Measurements from ENCODE around the gene DPYD. TPM values are rescaled to one million over a fixed set of nuclear protein-coding genes. Genes with fewer than 3 reads are reported as not detected.

DPYD gene
- total RNA-seq, 1 donor from 2014 or later = 12.6 TPM

DNA sequence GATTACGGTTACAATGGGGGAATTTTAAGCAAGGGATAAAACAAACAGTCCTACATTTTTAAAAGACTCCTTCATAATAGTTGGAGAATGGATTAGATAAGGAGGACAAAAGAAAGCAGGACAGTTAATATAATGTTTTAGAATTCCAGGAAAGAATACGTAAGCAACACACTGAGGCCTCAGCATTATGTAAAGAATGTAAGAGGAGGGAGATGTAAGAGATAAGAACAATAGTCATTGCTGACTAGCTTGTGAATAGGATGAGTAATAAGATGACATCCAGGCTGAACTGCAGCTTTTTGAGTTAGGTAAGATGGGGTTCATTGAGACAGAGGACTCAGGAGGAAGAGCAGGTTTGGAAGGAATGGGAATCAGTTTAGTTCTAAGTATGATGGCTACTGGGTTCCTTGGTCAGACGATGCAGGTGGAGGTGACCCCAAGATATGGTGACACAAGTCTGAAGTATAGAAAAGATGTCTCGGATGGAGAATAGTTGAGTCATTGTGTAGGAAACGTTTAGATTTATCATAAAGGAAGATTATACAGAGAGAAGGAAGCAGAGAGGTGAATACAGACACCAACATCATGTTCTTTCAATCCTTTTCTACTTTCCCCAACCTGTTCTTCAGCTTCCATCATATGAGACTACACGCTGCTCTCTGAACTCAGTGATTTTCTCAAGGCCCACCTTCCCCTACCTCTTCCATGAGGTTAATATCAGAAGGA is 826.4 kb downstream of the DPYD start:
- peak in 1 of 2 donors; percentile 65 for DNase-seq (ENCODE audit: low read depth in 2 of 2)

DNA sequence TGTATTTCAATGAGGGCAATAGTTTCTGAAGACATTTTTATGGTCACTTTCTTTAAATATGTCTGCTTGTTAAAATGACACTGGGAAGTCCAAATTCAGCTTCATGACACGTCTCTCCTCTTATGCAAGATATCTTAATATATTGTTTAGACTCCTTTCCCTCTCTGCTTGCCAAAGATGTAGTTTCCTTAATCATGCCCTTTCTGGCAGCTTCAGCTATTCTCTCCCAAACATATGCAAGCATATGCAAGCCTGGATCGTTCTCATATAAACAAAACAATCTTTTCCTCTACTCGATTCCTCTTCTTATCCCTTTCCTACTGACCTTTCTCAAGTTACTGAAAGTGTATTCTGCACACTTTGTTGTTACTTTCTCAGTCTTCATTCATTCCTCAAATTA is 827.1 kb downstream of the DPYD start:
- peak in 1 of 2 donors; percentile 55 for DNase-seq (ENCODE audit: low read depth in 2 of 2)

- DNase-seq (ENCODE audit: low read depth in 2 of 2) = no peak
Measured at GRCh38 chr1:97092824-97093223, 828.0 kb downstream of the DPYD start.

GRCh38 chr1:97091679-97092078 is 829.2 kb downstream of the DPYD start:
- peak in 1 of 2 donors; percentile 64 for DNase-seq (ENCODE audit: low read depth in 2 of 2)

GRCh38 chr1:97091263-97091662 is 829.6 kb downstream of the DPYD start:
- DNase-seq (ENCODE audit: low read depth in 2 of 2) = no peak

- no peak for DNase-seq (ENCODE audit: low read depth in 2 of 2)
Measured at GRCh38 chr1:97090725-97091124, 830.1 kb downstream of the DPYD start.

GRCh38 chr1:97089173-97089572 is 831.7 kb downstream of the DPYD start:
- DNase-seq (ENCODE audit: low read depth in 2 of 2) = no peak

DNA sequence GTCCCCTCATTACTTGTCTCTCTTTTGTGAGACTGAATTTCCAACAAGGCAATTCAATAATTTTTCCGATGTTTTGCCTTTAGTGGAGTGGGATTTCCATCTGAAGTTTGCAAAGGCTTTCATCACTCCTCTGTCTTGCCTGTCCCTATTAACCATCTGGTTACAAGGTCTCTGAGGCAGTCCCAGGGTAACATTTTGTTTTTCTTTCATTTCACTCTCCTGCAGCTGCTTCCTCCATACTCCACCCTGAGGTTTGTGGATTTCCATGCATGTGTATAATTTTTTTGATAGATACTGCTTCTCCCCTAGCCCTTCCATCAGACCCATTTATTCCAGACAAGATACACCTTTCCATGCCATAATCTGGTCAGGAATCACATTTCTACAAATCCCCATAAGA is 832.4 kb downstream of the DPYD start:
- DNase-seq (ENCODE audit: low read depth in 2 of 2) = peak in 1 of 2 donors; percentile 23

GRCh38 chr1:97084546-97084945 is 836.3 kb downstream of the DPYD start:
- no peak for DNase-seq (ENCODE audit: low read depth in 2 of 2)

DNA sequence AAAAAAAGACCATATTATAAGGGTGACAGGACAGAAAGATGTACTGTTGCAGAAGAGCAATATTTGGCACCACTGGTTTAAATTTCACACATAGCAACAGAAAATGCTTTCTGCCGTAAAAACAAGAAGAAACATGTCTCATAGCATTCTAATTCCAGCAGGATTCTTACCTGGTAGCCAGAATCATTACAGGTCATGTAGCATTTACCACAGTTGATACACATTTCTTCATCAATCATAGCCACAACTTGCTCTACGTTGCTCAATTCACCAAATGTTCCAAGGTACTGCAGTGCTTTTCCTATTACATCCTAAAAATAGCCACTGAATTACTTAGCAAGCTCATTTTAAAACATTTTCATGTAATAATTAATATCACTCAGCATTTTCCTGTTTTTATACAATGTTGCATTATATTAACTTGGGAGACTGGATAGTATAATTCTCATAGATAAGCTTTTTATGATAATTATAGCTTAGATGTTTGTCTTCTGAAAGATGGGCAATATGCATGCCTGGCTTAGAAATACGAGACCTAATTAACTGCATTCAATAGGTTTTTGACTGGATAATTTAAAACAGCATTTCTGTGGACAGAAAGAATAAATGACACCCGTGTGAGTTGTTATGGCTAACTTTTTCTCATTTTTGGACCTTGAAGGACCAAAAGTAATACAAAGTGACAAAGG is 838.5 kb downstream of the DPYD start:
- DNase-seq (ENCODE audit: low read depth in 2 of 2) = no peak

GRCh38 chr1:97078872-97079271 is 842.0 kb downstream of the DPYD start:
- DNase-seq (ENCODE audit: low read depth in 2 of 2) = no peak

DNA sequence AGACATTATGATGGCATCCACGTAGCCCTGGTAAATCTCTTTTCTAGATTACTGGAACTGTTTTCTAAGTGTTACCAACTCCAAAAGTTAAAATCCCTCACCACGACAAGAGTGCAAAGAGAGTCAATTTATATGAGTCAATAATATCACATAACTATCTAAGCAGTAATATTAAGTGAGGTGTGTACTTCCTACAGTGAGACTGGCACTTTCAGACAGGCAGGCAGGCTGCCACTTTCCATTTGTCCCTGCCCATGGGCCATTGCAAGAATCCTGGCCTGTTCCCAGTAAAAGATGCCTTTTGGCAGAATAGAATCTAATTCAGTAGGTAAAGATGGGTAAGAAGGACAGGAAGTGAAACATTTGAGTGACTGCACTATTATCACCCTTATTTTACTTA is 843.6 kb downstream of the DPYD start:
- DNase-seq (ENCODE audit: low read depth in 2 of 2) = no peak

GRCh38 chr1:97074771-97075170 is 846.1 kb downstream of the DPYD start:
- DNase-seq (ENCODE audit: low read depth in 2 of 2) = no peak

- no peak for DNase-seq (ENCODE audit: low read depth in 2 of 2)
Measured at GRCh38 chr1:97073936-97074335, 846.9 kb downstream of the DPYD start.

DNA sequence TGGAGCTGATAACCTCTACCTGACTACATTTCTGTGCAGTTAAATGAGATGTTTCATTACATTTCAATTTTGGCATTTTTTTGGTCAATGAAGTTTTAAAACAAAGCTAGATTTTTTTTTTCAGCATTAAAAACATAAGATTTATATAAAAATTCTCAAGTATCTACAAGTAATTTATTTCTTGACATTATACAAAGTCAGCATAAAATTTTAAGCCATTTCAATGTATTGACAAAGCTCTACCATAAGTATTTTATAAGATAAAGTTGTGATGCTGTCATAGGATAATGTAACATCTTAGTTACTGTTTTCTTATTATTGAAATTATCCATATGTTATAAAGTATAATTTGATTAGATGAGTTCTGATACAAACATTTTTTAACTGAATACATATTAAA is 847.7 kb downstream of the DPYD start:
- DNase-seq (ENCODE audit: low read depth in 2 of 2) = no peak

- DNase-seq (ENCODE audit: low read depth in 2 of 2) = no peak
Measured at GRCh38 chr1:97071173-97071572, 849.7 kb downstream of the DPYD start.

GRCh38 chr1:97070376-97070775 is 850.5 kb downstream of the DPYD start:
- no peak for DNase-seq (ENCODE audit: low read depth in 2 of 2)

DNA sequence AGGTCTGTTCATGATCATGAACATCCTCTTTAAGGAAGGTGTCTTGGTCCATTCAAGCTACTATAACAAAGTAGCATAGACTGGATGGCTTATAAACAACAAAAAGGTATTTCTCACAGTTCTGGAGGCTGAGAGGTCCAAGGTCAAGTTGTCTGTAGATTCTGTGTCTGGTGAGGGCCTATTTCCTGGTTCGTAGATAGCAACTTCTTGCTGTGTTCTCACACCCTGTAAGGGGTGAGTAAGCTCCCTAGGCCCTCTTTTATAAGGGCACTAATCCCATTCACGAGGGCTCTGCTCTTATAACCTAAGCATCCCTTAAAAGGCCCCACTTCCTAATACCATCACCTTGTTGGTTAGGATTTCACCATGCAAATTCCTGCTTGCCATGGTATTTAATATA is 851.5 kb downstream of the DPYD start:
- DNase-seq (ENCODE audit: low read depth in 2 of 2) = no peak

DNA sequence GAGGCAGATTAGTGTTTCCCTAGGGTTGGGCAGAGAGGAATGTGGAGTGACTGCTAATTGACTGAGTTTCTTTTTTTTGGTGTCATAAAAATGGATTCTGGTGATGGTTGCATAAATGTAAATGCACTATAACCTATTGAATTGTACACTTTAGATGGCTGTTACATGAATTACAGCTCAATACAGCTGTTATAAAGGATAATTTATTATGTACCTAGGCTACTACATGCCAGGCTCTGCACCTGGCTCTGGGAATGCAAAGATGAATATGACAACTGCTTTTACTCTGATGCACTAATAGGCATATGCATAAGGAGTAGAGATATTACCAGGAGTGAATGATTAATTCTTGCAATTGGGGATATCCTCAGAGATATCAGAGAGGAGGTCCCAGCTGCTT is 854.0 kb downstream of the DPYD start:
- no peak for DNase-seq (ENCODE audit: low read depth in 2 of 2)

GRCh38 chr1:97063532-97063931 is 857.3 kb downstream of the DPYD start:
- DNase-seq (ENCODE audit: low read depth in 2 of 2) = no peak

- no peak for DNase-seq (ENCODE audit: low read depth in 2 of 2)
Measured at GRCh38 chr1:97061604-97062003, 859.2 kb downstream of the DPYD start.

DNA sequence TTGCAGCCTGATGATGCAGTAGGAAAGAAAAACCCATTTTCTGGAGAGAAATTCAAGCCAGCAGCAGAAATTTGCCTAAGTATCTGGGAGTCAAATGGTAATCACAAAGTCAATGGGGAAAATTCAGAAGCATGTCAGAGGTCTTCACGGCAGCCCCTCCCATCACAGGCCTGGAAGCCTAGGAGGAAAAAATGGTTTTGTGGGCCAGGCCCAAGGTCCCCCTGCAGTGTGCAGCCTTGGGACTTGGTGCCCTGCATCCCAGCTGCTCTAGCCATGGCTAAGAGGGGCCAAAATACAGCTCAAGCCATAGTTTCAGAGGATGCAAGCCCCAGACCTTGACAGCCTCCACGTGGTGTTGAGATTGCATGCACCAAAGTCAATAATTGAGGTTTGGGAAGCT is 864.4 kb downstream of the DPYD start:
- DNase-seq (ENCODE audit: low read depth in 2 of 2) = no peak

DNA sequence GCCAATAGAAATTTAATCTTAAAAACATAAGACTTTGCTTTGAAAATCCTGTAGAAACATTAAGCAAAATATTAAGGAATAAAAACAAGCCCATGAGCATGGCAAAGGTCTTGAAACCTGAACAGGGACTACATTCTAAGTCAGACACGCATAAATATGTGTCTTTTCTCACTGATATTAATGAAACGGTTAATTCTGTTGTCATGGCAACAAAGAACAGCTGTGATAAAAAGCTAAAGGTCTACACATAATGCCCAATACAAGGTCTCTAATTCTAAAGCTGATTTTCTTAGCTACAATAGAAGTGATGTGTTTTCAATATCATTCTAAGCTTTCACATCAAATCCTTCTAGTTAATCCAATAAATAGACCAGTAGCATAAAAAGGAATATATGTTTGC is 867.6 kb downstream of the DPYD start:
- no peak for DNase-seq (ENCODE audit: low read depth in 2 of 2)
